ENCODE data around the gene SLIT3.

The SLIT3 gene

GRCh38 chr5:168951356-168951755 lies 349.6 kb downstream of the SLIT3 start:
- Histone ChIP-seq H3K9me3 (ENCODE audit: insufficient read depth, low read depth, low read length) (no peaks in the 10 kb centered on the region), H3F3A (ENCODE audit: low read depth) (no peaks in the 10 kb centered on the region), H3K36me3 (ENCODE audit: insufficient read depth, low read length) (no peaks in the 10 kb centered on the region), H3K27me3 (ENCODE audit: insufficient read depth, low read length, poor library complexity, severe bottlenecking) (no peaks in the 10 kb centered on the region), H3K9me2 (replicated peaks; ENCODE audit: low read depth, low read length) (no peaks in the 10 kb centered on the region), H4K20me1 (ENCODE audit: insufficient read depth, low read length, poor library complexity, severe bottlenecking) (no peaks in the 10 kb centered on the region), H3K4me3 (ENCODE audit: low read length, poor library complexity, severe bottlenecking) (no peak overlapping the region), H2AFZ (ENCODE audit: low read length) (no peak overlapping the region), H3K9ac (ENCODE audit: low read depth, low read length, poor library complexity, severe bottlenecking) (no peak overlapping the region), H3K4me1 (ENCODE audit: insufficient read depth, low read length, poor library complexity, severe bottlenecking) (no peaks in the 10 kb centered on the region), H3K4me2 (ENCODE audit: low read depth, low read length, poor library complexity, severe bottlenecking) (no peak overlapping the region), H3K79me2 (ENCODE audit: insufficient read depth, low read length) (no peaks in the 10 kb centered on the region)
- no peak for TF ChIP-seq EZH2phosphoT487 (IDR thresholded peaks at IDR 0.05; ENCODE audit: borderline replicate concordance)
- TF ChIP-seq CTCF (conservative IDR thresholded peaks at IDR 0.05; ENCODE audit: low read length) = no peak

GRCh38 chr5:168950241-168950951 lies 350.5 kb downstream of the SLIT3 start:
- H3K9me3 ChIP-seq (ENCODE audit: insufficient read depth, low read depth, low read length) = no peaks in the 10 kb centered on the region
- no peaks in the 10 kb centered on the region for H3K79me2 ChIP-seq (ENCODE audit: insufficient read depth, low read length)
- H3K4me1 ChIP-seq (ENCODE audit: insufficient read depth, low read length, poor library complexity, severe bottlenecking) = no peaks in the 10 kb centered on the region
- no peak overlapping the region for H2AFZ ChIP-seq (ENCODE audit: low read length)
- H3K9me2 ChIP-seq (replicated peaks; ENCODE audit: low read depth, low read length) = no peaks in the 10 kb centered on the region
- no peak overlapping the region for H3K9ac ChIP-seq (ENCODE audit: low read depth, low read length, poor library complexity, severe bottlenecking)
- no peak overlapping the region for H3K4me2 ChIP-seq (ENCODE audit: low read depth, low read length, poor library complexity, severe bottlenecking)
- no peaks in the 10 kb centered on the region for H4K20me1 ChIP-seq (ENCODE audit: insufficient read depth, low read length, poor library complexity, severe bottlenecking)
- H3K27me3 ChIP-seq (ENCODE audit: insufficient read depth, low read length, poor library complexity, severe bottlenecking) = no peaks in the 10 kb centered on the region
- TF ChIP-seq EZH2phosphoT487 (IDR thresholded peaks at IDR 0.05; ENCODE audit: borderline replicate concordance) (no peak), CTCF (conservative IDR thresholded peaks at IDR 0.05; ENCODE audit: low read length) (no peak)
- H3K4me3 ChIP-seq (ENCODE audit: low read length, poor library complexity, severe bottlenecking) = no peak overlapping the region
- no peaks in the 10 kb centered on the region for H3F3A ChIP-seq (ENCODE audit: low read depth)
- no peaks in the 10 kb centered on the region for H3K36me3 ChIP-seq (ENCODE audit: insufficient read depth, low read length)

DNA sequence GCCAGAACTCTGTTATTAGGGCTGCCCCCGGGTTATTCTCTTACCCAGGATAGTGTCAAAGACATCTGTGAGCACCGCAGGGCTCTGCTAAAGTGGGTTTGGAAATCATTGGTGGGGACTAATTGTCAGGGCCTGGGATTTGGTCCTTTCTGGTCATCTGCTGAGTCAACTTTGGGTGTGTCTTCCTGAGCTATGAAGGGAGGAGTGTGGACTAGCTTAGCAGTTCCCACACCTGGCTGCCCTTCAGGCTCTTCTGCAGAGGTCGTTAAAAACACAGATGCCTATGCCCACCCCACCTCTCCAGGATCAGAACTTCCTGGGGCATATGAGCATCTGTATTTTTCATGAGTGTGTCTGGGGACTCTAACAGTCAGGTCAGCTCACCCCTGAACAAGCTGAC lies 352.2 kb downstream of the SLIT3 start:
- no peaks in the 10 kb centered on the region for H3K79me2 ChIP-seq (ENCODE audit: insufficient read depth, low read length)
- TF ChIP-seq EZH2phosphoT487 (IDR thresholded peaks at IDR 0.05; ENCODE audit: borderline replicate concordance) = no peak
- no peak for TF ChIP-seq CTCF (conservative IDR thresholded peaks at IDR 0.05; ENCODE audit: low read length)
- H2AFZ ChIP-seq (ENCODE audit: low read length) = no peak overlapping the region
- H3K9ac ChIP-seq (ENCODE audit: low read depth, low read length, poor library complexity, severe bottlenecking) = no peak overlapping the region
- H3K9me3 ChIP-seq (ENCODE audit: insufficient read depth, low read depth, low read length) = no peaks in the 10 kb centered on the region
- H4K20me1 ChIP-seq (ENCODE audit: insufficient read depth, low read length, poor library complexity, severe bottlenecking) = no peaks in the 10 kb centered on the region
- H3K4me3 ChIP-seq (ENCODE audit: low read length, poor library complexity, severe bottlenecking) = no peak overlapping the region
- H3K27me3 ChIP-seq (ENCODE audit: insufficient read depth, low read length, poor library complexity, severe bottlenecking) = no peaks in the 10 kb centered on the region
- no peak overlapping the region for H3K4me2 ChIP-seq (ENCODE audit: low read depth, low read length, poor library complexity, severe bottlenecking)
- H3K36me3 ChIP-seq (ENCODE audit: insufficient read depth, low read length) = no peaks in the 10 kb centered on the region
- no peaks in the 10 kb centered on the region for H3K9me2 ChIP-seq (replicated peaks; ENCODE audit: low read depth, low read length)
- peaks cover 5% of the 10 kb centered on the region for H3K4me1 ChIP-seq (ENCODE audit: insufficient read depth, low read length, poor library complexity, severe bottlenecking)
- H3F3A ChIP-seq (ENCODE audit: low read depth) = no peaks in the 10 kb centered on the region

Data from Loucy (cell line).